Measurements from ENCODE around the gene STK32B. TPM values are rescaled to one million over a fixed set of nuclear protein-coding genes. Genes with fewer than 3 reads are reported as not detected.
A peak's percentile ranks its signal among the peaks of the same experiment; 100 is the strongest.

The STK32B gene
- total and polyA plus RNA-seq, 9 donors, result 3.8 to 12.5 (median 5.8) TPM

DNA sequence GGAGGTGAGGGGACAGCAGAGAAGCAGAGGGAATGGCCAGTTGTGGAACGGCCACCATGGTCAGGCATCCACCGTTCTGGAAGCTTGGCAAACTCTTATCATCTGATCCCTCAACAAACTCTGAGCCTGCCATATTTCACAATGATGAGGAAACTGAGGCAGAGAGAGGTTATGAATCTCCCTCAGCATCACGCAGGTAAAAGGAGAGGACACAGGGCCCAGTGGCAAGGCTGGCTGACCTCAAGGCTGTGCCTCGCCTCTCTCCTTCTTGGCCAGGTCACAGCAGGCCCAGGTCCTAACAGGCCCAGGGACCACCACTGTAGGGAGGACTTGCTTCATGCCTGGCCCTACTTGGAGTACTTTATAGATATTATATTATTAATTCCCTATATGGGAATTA is 414.2 kb downstream of the STK32B start:
- H3K4me1 ChIP-seq (ENCODE audit: control insufficient read depth, insufficient read depth, low read length), result no peaks in the 10 kb centered on the region
- no CpG with 5 or more reads among the region's 4 CpGs for WGBS (ENCODE audit: insufficient coverage)

DNA sequence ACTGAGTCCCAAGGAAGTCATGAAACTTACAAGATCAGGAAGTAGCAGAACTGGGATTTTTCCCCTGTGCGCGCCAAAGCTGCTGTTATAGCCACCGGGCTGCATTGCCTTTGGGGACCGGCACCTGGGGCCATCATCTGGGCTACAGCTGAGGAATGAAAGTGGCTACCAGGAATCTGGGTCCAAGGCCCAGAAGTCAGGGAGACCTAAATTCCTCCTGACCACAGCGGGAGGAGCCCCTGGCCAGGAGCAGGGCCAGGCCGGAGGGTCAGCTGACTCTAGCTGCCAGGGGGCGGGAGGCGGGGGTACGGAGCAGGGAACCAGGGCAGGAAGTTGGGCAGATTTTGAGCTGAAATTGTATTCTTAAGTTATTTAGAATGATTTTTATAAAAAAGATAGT is 414.7 kb downstream of the STK32B start:
- no peaks in the 10 kb centered on the region for H3K4me1 ChIP-seq (ENCODE audit: control insufficient read depth, insufficient read depth, low read length)
- 71% methylated on average over 9 of the region's 9 CpGs for WGBS (ENCODE audit: insufficient coverage)
- no peaks in the 10 kb centered on the region for H3K9me3 ChIP-seq (replicated peaks; ENCODE audit: control insufficient read depth, low read depth, low read length)
- H3K4me3 ChIP-seq (ENCODE audit: low read length), result no peak overlapping the region
- H3K27ac ChIP-seq (ENCODE audit: low read length), result no peak overlapping the region
- no peak for DNase-seq
- H3K36me3 ChIP-seq (ENCODE audit: control insufficient read depth, insufficient read depth, low read length), result no peaks in the 10 kb centered on the region
- H3K27me3 ChIP-seq (ENCODE audit: control insufficient read depth, insufficient read depth, low read length), result no peaks in the 10 kb centered on the region

More for the DNA sequence above, 414.2 kb downstream of the STK32B start:
- Histone ChIP-seq H3K36me3 (ENCODE audit: control insufficient read depth, insufficient read depth, low read length) (no peaks in the 10 kb centered on the region), H3K4me3 (ENCODE audit: low read length) (no peak overlapping the region), H3K27me3 (ENCODE audit: control insufficient read depth, insufficient read depth, low read length) (no peaks in the 10 kb centered on the region), H3K9me3 (replicated peaks; ENCODE audit: control insufficient read depth, low read depth, low read length) (no peaks in the 10 kb centered on the region), H3K27ac (ENCODE audit: low read length) (no peak overlapping the region)
- no peak for DNase-seq

DNA sequence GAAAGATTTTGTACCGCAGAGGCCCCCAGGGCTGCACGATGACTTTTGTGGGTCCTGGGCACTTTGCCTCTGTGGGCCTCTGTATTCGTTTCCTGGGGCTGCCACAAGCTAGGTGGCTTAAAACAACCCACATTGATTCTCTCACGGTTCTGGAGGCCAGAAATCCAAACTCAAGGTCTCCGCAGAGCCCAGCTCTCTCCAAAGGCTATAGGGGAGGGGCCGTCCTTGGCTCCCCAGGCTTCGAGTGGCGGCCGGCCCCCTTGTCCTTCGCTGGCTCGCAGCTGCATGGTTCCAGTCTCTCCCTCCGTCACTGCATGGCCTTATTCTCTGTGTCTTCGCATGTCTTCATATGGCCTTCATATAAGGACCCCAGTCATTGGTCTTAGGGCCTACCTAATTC is 415.8 kb downstream of the STK32B start:
- Histone ChIP-seq H3K9me3 (replicated peaks; ENCODE audit: control insufficient read depth, low read depth, low read length) (no peaks in the 10 kb centered on the region), H3K36me3 (ENCODE audit: control insufficient read depth, insufficient read depth, low read length) (no peaks in the 10 kb centered on the region), H3K4me1 (ENCODE audit: control insufficient read depth, insufficient read depth, low read length) (peaks cover 6% of the 10 kb centered on the region), H3K4me3 (ENCODE audit: low read length) (no peak overlapping the region), H3K27ac (ENCODE audit: low read length) (no peak overlapping the region), H3K27me3 (ENCODE audit: control insufficient read depth, insufficient read depth, low read length) (no peaks in the 10 kb centered on the region)
- DNase-seq, result no peak
- 70% methylated on average over 10 of the region's 13 CpGs for whole genome bisulfite sequencing (ENCODE audit: insufficient coverage)

DNA sequence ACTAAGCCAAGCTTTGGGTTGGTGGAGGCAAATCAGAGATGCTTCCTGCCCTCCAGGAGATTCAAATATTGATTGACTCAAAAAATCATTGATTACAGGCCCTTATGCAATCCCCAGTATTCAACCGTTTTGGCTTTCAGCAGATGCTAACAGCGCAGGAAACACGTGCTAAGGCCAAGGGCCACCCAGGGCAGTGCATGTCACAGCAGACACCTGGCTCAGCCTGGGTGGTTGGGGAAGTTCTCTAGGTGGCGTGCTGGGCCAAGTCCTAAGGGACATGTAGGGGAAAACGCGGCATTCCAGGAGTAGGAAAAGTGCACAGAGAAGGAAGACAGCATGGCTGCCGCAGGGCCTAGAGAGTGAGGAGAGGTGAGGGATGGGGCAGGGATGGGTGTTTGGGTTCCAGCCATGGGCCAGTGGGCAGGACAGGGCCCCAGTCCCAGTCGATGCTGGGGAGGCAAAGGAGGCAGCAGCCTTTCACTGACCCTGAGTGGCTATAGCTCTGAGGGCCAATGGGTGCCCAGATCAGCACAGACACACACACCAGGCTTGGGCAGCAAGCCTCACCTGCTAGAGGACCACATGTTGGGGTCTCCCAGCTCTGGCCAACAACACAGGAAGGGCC is 418.0 kb downstream of the STK32B start:
- no peak for DNase-seq
- Histone ChIP-seq H3K27me3 (ENCODE audit: control insufficient read depth, insufficient read depth, low read length) (no peaks in the 10 kb centered on the region), H3K4me1 (ENCODE audit: control insufficient read depth, insufficient read depth, low read length) (peaks cover 11% of the 10 kb centered on the region), H3K36me3 (ENCODE audit: control insufficient read depth, insufficient read depth, low read length) (no peaks in the 10 kb centered on the region), H3K27ac (ENCODE audit: low read length) (no peak overlapping the region), H3K9me3 (replicated peaks; ENCODE audit: control insufficient read depth, low read depth, low read length) (no peaks in the 10 kb centered on the region), H3K4me3 (ENCODE audit: low read length) (no peak overlapping the region)
- 81% methylated on average over 7 of the region's 8 CpGs for WGBS (ENCODE audit: insufficient coverage)

DNA sequence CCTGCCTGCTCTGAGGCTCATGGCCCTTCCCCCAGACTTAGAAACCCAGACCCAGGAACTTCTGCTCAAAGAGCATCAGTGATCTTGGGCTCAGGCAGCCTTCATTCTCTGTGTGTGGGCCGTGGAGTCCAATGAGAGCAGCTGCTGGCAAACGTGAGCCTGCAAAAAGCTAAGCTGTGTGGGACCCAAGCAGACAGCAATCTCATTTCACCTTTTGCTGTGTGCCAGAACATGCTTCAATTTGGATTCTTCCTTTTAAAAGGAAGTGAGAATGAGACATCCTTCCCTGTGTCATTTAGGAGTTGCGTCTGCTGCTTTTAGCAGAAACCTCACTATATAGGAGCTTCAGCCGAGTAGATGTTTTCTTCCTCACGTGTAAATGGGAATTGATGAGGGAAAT is 418.6 kb downstream of the STK32B start:
- no peaks in the 10 kb centered on the region for H3K36me3 ChIP-seq (ENCODE audit: control insufficient read depth, insufficient read depth, low read length)
- DNase-seq, result no peak

DNA sequence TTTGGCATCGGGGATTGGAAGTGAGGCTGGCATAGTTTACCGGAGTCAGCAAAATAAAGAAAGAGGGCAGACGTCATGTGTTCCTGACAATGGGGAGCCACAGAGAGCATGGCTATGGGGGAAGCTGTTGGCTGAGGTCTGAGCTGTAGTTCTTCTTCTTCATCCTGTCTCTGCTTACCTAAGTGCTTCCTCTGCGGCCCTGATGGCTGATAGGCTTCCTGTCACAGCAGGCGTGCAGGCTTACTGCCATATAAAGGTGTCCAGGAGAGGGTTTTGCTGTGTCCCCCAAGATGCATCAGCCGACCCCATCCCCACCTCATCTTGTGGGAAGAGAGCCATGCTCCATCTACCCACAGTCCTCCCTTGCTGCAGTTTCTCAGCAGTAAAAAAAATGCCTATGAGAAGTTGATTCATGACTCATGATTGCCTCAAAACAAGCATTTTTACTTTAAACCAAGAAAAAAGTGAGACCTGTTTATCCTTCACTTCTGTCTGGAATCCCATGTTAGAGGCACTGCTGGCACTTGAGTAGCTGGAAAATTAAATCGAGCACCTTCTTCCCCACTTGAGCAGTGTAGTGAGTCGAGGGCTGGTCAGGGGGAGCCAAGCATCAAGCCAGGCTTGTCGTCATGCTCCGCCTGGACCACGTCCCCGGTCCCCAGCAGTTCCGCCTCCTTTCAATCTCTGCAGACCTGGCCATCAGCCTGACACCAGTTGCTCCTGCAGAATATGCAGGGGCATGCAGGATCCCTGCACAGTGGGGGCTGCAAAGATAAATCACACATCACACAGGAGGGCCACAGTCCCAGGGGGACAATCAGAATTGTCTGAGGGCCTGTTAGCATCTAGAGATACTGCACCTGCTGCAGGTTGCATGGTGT is 419.3 kb downstream of the STK32B start:
- no peak overlapping the region for H3K27ac ChIP-seq (ENCODE audit: low read length)
- 63% methylated on average over 4 of the region's 13 CpGs for WGBS (ENCODE audit: insufficient coverage)
- no peaks in the 10 kb centered on the region for H3K27me3 ChIP-seq (ENCODE audit: control insufficient read depth, insufficient read depth, low read length)
- no peaks in the 10 kb centered on the region for H3K9me3 ChIP-seq (replicated peaks; ENCODE audit: control insufficient read depth, low read depth, low read length)
- H3K36me3 ChIP-seq (ENCODE audit: control insufficient read depth, insufficient read depth, low read length), result no peaks in the 10 kb centered on the region
- H3K4me3 ChIP-seq (ENCODE audit: low read length), result no peak overlapping the region
- H3K4me1 ChIP-seq (ENCODE audit: control insufficient read depth, insufficient read depth, low read length), result peaks cover 11% of the 10 kb centered on the region
- DNase-seq, result no peak

More for the DNA sequence above, 418.6 kb downstream of the STK32B start:
- WGBS (ENCODE audit: insufficient coverage), result 23% methylated on average over 3 of the region's 5 CpGs
- no peaks in the 10 kb centered on the region for H3K27me3 ChIP-seq (ENCODE audit: control insufficient read depth, insufficient read depth, low read length)
- H3K9me3 ChIP-seq (replicated peaks; ENCODE audit: control insufficient read depth, low read depth, low read length), result no peaks in the 10 kb centered on the region
- no peak overlapping the region for H3K4me3 ChIP-seq (ENCODE audit: low read length)
- no peak overlapping the region for H3K27ac ChIP-seq (ENCODE audit: low read length)
- peaks cover 11% of the 10 kb centered on the region for H3K4me1 ChIP-seq (ENCODE audit: control insufficient read depth, insufficient read depth, low read length)

DNA sequence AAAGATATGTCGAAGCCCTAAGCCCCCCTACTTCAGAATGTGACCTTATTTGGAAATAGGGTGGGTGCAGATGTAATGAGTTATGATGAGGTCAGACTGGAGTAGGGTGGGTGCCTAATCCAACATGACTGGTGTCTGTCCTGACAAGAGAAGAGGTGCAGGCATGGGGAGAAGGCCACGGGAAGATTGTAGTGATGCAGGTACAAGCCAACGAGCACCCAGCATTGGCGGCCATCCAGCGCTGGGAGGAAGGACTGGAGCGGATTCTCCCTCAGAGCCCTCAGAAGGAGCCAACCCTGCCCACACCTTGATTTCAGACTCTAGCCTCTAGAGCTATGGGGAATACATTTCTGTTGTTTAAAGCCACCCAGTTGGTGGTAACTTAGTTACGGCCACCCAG is 419.9 kb downstream of the STK32B start:
- H3K27me3 ChIP-seq (ENCODE audit: control insufficient read depth, insufficient read depth, low read length), result no peaks in the 10 kb centered on the region
- WGBS (ENCODE audit: insufficient coverage), result 56% methylated on average over 4 of the region's 7 CpGs
- no peak overlapping the region for H3K27ac ChIP-seq (ENCODE audit: low read length)
- no peaks in the 10 kb centered on the region for H3K9me3 ChIP-seq (replicated peaks; ENCODE audit: control insufficient read depth, low read depth, low read length)
- H3K4me3 ChIP-seq (ENCODE audit: low read length), result no peak overlapping the region
- H3K4me1 ChIP-seq (ENCODE audit: control insufficient read depth, insufficient read depth, low read length), result peaks cover 11% of the 10 kb centered on the region
- H3K36me3 ChIP-seq (ENCODE audit: control insufficient read depth, insufficient read depth, low read length), result no peaks in the 10 kb centered on the region
- no peak for DNase-seq

DNA sequence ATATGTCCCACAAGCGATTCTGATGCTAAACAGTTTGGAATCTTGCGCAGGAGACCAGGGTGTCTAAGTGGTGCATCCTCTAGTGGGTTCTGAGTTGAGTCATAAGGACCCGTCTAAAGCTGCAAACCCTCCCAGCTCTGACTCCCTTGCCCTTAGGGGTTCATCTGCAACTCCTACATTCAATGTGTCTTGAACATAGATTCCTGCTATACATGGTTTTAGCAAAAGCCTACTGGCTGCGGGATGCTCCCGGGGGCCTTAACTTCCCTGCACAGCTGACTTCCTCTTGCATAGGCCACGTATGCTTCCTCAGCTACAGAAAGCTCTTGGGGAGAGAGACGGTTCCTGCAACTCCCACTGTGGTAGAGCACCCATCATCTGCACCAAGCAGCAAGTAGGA is 420.4 kb downstream of the STK32B start:
- Histone ChIP-seq H3K36me3 (ENCODE audit: control insufficient read depth, insufficient read depth, low read length) (no peaks in the 10 kb centered on the region), H3K27me3 (ENCODE audit: control insufficient read depth, insufficient read depth, low read length) (no peaks in the 10 kb centered on the region), H3K4me1 (ENCODE audit: control insufficient read depth, insufficient read depth, low read length) (peaks cover 11% of the 10 kb centered on the region), H3K27ac (ENCODE audit: low read length) (no peak overlapping the region), H3K4me3 (ENCODE audit: low read length) (no peak overlapping the region), H3K9me3 (replicated peaks; ENCODE audit: control insufficient read depth, low read depth, low read length) (no peaks in the 10 kb centered on the region)
- DNase-seq, result no peak
- 70% methylated on average over 2 of the region's 7 CpGs for WGBS (ENCODE audit: insufficient coverage)

DNA sequence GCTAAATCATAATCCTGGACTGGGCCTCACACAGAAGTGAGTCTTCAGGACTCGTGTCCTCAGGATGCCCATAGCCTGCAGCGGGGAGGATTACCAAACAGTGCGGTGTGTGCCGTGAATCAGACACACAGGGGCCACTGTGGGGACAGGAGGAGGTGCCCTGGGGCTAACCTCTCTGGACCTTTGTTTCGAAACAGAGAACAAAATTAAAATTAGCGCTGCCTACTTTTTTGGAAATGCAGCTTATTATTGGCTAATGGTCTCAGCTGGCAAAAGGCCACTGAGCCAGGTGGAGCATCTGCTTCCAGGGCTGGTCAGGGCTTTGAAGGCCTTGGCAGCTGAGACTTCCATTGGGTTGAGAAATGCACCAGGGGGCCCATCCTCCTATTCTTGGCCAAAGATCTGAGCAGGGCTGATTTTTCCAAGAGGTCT is 420.9 kb downstream of the STK32B start:
- peak; percentile 36 for DNase-seq

DNA sequence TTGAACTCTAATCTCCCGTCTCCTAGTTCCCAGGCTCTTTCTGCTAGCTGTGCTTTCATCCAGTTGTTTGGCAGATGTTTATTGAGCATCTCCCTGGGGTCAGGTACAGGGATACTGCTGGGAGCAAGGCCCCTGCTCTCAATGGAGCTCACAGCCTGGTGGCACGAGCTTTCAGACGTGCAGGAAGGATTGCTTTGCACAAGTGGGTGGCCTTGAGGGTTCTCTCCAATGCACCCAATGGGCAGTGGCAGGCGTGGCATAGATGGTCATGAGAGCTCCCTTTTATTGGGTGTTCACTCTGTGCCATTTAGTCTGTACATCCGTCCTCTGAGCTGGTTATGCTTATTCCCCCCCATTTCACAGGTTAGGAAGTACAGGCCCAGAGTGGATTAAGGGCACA is 421.8 kb downstream of the STK32B start:
- Histone ChIP-seq H3K4me1 (ENCODE audit: control insufficient read depth, insufficient read depth, low read length) (peaks cover 11% of the 10 kb centered on the region), H3K36me3 (ENCODE audit: control insufficient read depth, insufficient read depth, low read length) (no peaks in the 10 kb centered on the region), H3K27ac (ENCODE audit: low read length) (no peak overlapping the region), H3K4me3 (ENCODE audit: low read length) (no peak overlapping the region), H3K27me3 (ENCODE audit: control insufficient read depth, insufficient read depth, low read length) (no peaks in the 10 kb centered on the region), H3K9me3 (replicated peaks; ENCODE audit: control insufficient read depth, low read depth, low read length) (no peaks in the 10 kb centered on the region)
- no peak for DNase-seq
- WGBS (ENCODE audit: insufficient coverage), result 76% methylated on average over 4 of the region's 5 CpGs

More for the DNA sequence above, 420.9 kb downstream of the STK32B start:
- H3K27ac ChIP-seq (ENCODE audit: low read length), result no peak overlapping the region
- H3K4me1 ChIP-seq (ENCODE audit: control insufficient read depth, insufficient read depth, low read length), result peaks cover 11% of the 10 kb centered on the region
- H3K4me3 ChIP-seq (ENCODE audit: low read length), result no peak overlapping the region
- H3K9me3 ChIP-seq (replicated peaks; ENCODE audit: control insufficient read depth, low read depth, low read length), result no peaks in the 10 kb centered on the region
- 59% methylated on average over 6 of the region's 6 CpGs for WGBS (ENCODE audit: insufficient coverage)
- no peaks in the 10 kb centered on the region for H3K36me3 ChIP-seq (ENCODE audit: control insufficient read depth, insufficient read depth, low read length)
- H3K27me3 ChIP-seq (ENCODE audit: control insufficient read depth, insufficient read depth, low read length), result no peaks in the 10 kb centered on the region

All from muscle of leg (tissue), 11 donors.